HG02610 (cell line): Measurements from ENCODE around the gene UFD1.

Experiments used
- ATAC-seq: cut with Tn5 transposase; IDR thresholded peaks from one replicate; pipeline ENCODE4 v1.9.1; 2021; ENCODE audit warnings: mild to moderate bottlenecking, moderate library complexity; ENCODE audit not compliant: unreplicated experiment

The UFD1 gene

DNA sequence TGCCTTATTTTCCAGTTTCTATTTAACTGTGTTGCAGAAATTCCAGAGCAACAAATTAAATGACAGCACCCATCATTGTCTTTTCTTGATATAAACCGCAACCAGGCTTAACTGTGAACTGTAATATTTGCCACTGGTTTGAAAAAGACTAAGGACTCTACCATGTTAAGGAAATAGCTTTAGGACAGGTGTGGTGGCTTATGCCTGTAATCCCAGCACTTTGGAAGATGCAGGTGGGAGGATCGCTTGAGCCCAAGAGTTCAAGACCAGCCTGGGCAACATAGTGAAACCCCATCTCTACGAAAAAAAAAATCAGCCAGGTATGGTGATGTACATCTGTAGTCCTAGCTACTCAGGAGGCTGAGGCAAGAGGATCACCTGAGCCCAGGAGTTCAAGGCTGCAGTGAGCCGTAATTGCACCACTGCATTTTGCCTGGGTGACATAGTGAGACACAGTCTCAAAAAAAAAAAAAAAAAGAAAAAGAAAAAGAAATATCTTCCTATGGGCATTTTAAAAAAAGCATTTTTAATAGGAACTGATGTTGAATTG is 76.3 kb downstream of the UFD1 start:
- no peak for ATAC-seq

DNA sequence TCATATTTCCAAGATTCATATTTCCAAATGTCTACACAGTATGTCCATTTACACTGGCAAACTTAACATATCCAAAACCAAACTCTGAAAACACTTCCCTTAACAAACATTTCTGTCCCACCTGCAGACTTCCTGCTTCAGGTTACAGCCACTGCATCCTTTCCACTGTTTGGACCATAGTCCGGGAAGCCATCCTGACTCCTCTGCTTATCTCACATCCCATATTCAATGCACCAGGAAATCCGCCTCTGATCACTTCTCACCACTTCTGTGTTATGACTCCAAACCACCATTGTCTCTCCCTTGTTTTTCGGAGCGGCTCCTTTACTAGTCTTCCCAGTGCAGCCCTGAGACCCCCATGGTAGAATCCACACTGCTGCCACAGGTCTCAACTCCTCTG is 77.5 kb downstream of the UFD1 start:
- ATAC-seq, result no peak

DNA sequence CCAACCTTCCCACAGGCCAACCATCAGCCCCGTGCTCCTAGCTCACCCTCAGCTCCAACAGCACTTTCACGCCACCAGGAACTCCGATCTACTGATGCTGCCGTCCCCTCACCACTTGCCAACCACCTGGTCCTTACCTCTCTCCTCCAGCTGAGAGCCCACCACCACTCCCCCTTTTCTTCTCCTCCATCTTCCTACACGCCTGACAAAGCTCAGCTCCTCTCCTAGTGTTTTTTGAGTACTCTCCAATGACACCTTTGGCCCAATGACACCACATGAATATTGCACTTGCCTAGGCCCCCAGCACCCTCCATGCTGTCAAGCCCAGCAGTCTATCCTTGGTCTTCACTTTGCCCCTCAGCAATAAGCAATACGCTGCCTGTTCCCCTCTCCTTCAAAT is 78.1 kb downstream of the UFD1 start:
- no peak for ATAC-seq
